Skin of body (tissue), 2 donors: ENCODE results near the gene PIP5K1C. TPM values are rescaled to one million over a fixed set of nuclear protein-coding genes. Genes with fewer than 3 reads are reported as not detected.
"Not testable (repeated sequence)": the region's sequence is repeated elsewhere in the genome, so short reads cannot be mapped to it uniquely, and the experiment has no call there.

Experiments
- DNase-seq: peaks from one replicate; lab custom pipeline; 2025; lab: John Stamatoyannopoulos, UW
- total RNA-seq: library from RNA; depleted of rRNA; stranded (reverse); fragments of >200 nt; gene quantifications from one replicate; pipeline ENCODE4 v1.2.3, GENCODE V29; 2014

Gene PIP5K1C
- total RNA-seq, 1 donor from 2014 or later = 8.9 TPM

DNA sequence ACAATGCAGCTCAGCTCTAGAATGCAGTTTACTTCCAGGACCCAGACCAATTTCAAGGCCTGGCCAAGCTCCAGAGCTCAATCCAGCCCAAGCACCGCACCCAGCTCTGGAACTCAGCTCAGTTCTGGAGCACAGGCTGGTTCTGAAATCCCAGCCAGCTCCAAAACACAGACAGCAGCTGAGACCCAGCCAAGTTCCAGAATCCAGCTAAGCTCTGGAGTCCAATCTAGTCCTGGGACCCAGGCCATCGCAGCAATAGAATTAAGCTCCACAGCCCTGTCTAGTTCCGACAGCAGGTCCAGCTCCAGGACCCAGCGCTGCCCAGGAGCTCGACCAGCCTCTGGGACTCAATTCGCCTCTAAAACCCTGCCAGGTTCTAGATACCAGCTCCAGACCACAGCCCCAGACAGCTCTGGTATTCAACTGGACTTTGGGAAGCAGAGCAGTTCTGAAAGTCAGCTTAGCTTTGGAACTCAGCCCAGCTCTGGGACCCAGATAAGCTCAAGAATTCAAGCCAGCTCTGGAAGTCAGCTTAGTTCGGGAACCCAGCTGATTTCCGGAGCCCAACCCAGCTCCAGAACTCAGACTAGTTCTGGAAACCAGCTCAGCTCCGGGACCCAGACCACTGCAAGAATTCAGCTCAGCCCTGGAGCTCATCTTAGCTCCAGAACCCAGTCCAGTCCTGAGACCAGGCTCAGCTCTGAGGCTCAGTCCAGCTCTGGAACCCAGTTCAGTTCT, 108.2 kb downstream of the PIP5K1C start:
- no peak for DNase-seq

DNA sequence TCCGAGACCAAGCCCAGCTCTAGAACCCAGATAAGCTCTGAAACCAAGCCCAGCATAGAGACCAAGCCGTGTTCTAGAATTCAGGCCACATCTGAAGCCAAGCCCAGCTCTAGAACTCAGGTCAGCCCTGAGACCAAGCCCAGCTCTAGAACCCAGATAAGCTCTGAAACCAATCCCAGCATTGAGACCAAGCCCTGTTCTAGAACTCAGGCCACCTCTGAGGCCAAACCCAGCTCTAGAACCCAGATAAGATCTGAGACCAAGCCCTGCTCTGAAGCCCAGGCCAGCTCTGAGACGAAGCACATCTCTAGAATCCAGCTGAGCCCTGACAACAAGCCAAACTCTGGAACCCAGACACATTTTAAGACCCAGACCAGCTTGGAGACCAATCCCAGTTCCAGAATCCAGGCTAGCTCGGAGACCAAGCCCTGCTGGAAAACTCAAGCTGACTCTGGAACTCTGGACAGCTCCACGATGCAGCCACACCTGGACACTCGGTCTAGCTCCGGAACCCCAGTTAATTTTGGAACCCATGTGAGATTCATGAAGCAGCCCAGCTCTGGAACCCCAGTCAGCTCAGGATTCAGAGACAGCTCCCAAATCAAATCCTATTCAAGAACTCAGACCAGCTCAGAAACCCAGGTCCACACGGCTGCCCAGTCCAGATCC, 109.1 kb downstream of the PIP5K1C start:
- DNase-seq = no peak

DNA sequence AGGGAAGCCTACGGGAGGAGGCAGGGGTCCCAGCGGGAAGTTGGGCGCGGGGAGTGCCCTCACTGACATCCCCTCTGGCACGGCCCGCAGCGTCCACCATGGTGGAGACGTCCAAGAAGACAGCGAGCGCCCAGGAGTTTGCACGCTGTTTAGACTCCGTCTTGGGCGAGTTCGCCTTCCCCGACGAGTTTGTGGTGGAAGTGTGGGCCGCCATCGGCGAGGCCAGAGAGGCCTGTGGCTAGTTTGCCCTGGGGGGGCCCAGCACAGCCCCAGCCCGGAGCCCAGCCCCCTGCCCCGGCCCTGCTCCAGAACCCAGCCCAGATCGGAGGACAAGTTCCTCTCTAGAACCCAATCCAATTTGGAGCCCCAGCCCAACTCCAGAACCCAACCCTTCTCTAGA, 110.3 kb downstream of the PIP5K1C start:
- no peak for DNase-seq

DNA sequence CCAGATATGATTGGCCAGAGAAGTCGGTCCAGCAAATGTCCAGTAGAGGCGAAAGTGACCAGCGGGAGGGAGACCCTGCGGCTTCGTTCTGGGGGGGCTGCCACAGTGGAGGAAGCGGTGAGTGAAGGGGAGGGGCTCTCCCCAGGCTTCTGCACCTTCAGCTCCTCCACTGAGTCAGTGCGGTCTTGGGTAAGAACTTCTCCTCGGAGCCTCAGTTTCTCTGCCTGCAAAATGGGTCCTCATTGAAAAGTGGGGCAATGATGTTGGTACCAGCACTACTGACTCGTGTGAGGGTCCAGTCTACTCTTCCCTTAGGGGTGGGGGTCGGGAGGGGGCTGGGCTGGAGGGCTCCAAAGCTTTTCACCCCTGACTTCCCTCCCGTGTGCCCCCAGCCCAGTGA, 110.8 kb downstream of the PIP5K1C start:
- no peak for DNase-seq

DNA sequence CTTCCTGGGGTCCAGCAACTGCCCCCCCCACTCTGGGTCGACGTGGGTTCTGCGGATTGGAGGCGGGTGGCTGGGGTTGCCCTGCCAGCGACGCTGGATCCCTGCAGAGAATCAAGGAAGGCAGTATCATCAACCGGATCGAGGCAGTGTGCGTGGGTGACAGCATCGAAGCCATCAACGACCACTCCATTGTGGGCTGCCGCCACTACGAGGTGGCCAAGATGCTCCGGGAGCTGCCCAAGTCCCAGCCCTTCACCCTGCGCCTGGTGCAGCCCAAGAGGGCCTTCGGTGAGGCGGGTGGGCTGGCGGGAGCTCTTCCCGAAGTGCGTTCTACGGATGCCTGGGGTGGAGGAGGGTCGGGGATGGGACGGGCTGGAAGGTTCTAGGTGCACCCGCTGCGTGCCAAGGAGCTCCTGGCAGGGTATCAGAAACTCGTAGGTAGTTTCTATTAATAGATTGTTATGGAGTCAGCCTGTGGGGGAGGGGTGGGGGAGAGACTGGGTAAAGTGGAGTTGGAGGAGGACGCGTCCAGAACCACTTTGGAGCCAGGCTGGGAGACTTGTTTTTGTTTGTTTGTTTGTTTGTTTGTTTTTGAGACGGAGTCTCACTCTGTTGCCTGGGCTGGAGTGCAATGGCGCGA, 113.4 kb downstream of the PIP5K1C start:
- DNase-seq = no peak

DNA sequence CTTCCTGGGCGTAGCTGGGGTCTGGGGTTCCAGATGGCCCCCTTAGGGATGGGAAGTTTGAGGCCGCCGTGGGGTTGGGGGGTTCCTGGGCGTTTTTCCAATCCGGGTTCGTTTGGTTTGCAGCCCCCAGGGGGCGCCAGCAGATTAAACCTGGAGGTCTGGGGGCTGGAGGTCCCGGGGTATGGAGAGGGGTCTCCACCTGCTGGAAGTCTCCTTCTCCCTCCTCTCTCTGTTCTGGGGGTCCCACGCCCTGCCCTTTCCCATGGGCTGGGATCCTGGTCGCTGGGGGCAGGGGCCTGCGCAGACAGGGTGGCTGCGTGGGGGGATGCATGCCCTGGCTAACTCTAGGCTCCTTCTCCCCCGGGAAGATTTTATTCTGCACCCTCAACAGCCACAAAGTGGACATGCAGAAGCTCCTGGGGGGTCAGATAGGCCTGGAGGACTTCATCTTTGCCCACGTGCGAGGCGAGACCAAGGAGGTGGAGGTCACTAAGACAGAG, 114.1 kb downstream of the PIP5K1C start:
- DNase-seq = no peak

DNA sequence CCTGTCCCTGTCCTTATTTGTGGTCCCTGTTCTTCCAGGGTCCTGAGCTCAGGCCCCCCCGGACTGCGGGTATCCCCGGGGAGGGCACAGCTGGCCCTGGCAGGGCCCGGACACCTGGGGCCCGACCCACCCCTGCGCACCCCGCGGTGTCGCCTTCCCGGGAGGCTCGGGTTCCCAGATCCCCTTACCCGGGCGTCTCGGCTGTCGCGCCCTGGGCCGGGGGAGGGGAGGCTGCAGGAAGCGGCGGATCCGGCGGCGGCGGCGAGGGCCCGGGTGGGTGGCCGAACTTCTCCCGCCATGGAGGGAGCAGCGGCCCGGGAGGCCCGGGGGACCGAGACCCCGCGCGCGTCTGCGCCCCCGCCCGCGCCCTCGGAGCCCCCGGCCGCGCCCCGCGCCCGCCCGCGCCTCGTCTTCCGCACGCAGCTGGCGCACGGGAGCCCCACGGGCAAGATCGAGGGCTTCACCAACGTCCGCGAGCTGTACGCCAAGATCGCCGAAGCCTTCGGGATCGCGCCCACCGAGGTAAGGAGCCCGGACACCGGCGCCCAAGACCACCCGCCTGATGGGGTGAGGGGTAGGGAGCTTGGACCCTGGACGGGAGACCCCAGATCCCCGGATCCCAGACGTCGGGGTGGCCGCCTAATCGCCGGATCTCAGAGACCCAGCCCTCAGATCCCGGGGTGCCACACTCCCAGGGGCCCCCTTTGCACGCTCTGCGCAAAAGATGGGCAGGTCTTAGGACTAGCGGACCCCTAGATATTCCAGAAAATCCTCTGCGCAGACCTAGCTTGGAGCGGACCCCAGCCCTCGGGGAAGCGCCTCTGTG, 114.8 kb downstream of the PIP5K1C start, which contains the start of gene GIPC3:
TSS of gene GIPC3 (plus strand) at position 178 of the 826 bp plus-strand sequence. CDS start at position 298, 120 bp downstream.
- no peak for DNase-seq

DNA sequence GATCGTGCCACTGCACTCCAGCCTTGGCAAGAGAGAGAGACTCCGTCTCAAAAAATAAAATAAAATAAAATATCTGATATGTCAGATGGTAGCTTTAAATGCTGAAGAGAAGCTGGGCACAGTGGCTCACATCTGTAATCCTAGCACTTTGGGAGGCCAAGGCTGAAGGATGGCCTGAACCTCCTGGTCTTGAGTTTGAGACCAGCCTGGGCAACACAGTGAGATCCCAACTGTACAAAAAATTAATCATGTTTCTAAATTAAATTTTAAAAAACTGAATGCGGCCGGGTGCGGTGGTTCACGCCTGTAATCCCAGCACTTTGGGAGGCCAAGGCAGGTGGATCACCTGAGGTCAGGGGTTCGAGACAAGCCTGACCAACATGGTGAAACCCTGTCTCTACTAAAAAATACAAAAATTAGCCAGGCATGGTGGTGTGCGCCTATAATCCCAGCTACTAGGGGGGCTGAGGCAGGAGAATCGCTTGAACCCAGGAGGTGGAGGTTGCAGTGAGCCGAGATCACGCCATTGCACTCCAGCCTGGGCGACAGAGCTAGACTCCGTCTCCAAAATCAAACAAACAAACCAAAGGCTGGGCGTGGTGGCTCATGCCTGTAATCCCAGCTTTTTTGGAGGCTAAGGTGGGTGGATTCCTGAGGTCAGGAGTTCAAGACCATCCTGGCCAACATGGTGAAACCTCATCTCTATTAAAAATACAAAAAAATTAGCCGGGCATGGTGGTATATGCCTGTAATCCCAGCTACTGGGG, 116.0 kb downstream of the PIP5K1C start:
- not testable (repeated sequence) for DNase-seq

DNA sequence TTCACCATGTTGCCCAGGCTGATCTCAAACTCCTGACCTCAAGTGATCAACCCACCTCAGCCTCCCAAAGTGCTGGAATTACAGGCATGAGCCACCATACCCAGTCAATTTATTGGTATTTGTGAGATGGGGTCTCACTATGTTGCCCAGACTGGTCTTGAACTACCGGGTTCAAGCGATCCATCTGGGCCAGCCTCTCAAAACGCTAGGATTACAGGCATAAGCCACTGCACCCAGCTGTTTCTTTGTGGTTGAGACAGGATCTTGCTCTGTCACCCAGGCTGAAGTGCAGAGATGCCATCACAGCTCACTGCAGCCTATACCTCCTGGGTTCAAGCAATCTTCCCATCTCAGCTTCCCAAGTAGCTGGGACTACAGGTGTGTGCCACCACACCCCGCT, 118.5 kb downstream of the PIP5K1C start:
- not testable (repeated sequence) for DNase-seq

Other genes starting within 250 kb of the PIP5K1C start
- not detected for gene SMIM24, start 219.9 kb downstream of the PIP5K1C start, total RNA-seq
- not detected for gene SMIM44, start 217.0 kb downstream of the PIP5K1C start, total RNA-seq
- gene DOHH, start 199.8 kb downstream of the PIP5K1C start, total RNA-seq = 6.7 TPM
- gene FZR1, start 194.2 kb downstream of the PIP5K1C start, total RNA-seq = 22.7 TPM
- gene TEKTIP1, start 161.3 kb downstream of the PIP5K1C start, total RNA-seq = not detected
- 23.6 TPM for gene MFSD12, start 142.9 kb downstream of the PIP5K1C start, total RNA-seq
- gene HMG20B, start 127.5 kb downstream of the PIP5K1C start, total RNA-seq = 44.1 TPM
- 0.20 TPM for gene GIPC3, start 115.0 kb downstream of the PIP5K1C start, total RNA-seq
- gene TBXA2R, start 93.6 kb downstream of the PIP5K1C start, total RNA-seq = 1.2 TPM
- gene CACTIN, start 73.7 kb downstream of the PIP5K1C start, total RNA-seq = 12.8 TPM
- 1.2 TPM for gene TJP3, start 7.9 kb upstream of the PIP5K1C start, total RNA-seq
- 14.6 TPM for gene APBA3, start 61.2 kb upstream of the PIP5K1C start, total RNA-seq
- 27.3 TPM for gene MRPL54, start 62.2 kb upstream of the PIP5K1C start, total RNA-seq
- gene RAX2, start 71.8 kb upstream of the PIP5K1C start, total RNA-seq = not detected
- gene MATK, start 85.9 kb upstream of the PIP5K1C start, total RNA-seq = 0.99 TPM
- gene ZFR2, start 168.6 kb upstream of the PIP5K1C start, total RNA-seq = 0.30 TPM
- gene ATCAY, start 180.2 kb upstream of the PIP5K1C start, total RNA-seq = 0.20 TPM
- 3.6 TPM for gene NMRK2, start 232.6 kb upstream of the PIP5K1C start, total RNA-seq